WTC11 (cell line): Measurements from ENCODE around the gene THAP3. TPM values are rescaled to one million over a fixed set of nuclear protein-coding genes. Genes with fewer than 3 reads are reported as not detected.

Experiments used
- ATAC-seq: fragments of 200-7000 bp; cut with Tn5 transposase; 2 replicates; pipeline ENCODE4 v1.10.0; 2021; ENCODE audit warnings: mild to moderate bottlenecking, moderate library complexity
- CTCF ChIA-PET: fragments of 300-600 bp; sonication (Branson Sonifier 250); formaldehyde crosslinking; loops from one replicate; lab custom pipeline; 2021; ENCODE audit warnings: antibody characterized with exemption; lab: Charles Lee
- POLR2A ChIA-PET: fragments of 350-600 bp; sonication (Branson Sonifier 250); formaldehyde crosslinking; loops from one replicate; lab custom pipeline; 2021; ENCODE audit warnings: antibody characterized with exemption; lab: Charles Lee
- DNase-seq: peaks from one replicate; pipeline ENCODE4 v3.0.0; 2021; ENCODE audit warnings: low spot score
- H3K27ac Mint-ChIP-seq: 2 replicates; pipeline ENCODE4 v1.8.0; 2021; ENCODE audit warnings: mixed read lengths
- H3K27me3 Mint-ChIP-seq: 2 replicates; pipeline ENCODE4 v1.8.0; 2021; ENCODE audit warnings: low read depth, mild to moderate bottlenecking, moderate library complexity, mixed read lengths
- H3K36me3 Mint-ChIP-seq: 2 replicates; pipeline ENCODE4 v1.8.0; 2021; ENCODE audit warnings: mixed read lengths
- H3K4me1 Mint-ChIP-seq: 2 replicates; pipeline ENCODE4 v1.8.0; 2022; ENCODE audit warnings: mixed read lengths
- H3K4me3 Mint-ChIP-seq: 2 replicates; pipeline ENCODE4 v1.8.0; 2021; ENCODE audit warnings: mild to moderate bottlenecking, moderate library complexity, mixed read lengths
- H3K9me3 Mint-ChIP-seq: 2 replicates; pipeline ENCODE4 v1.8.0; 2021; ENCODE audit warnings: mixed read lengths
- CREB1 ChIP-seq: sonication (generic); formaldehyde crosslinking; IDR thresholded peaks from 2 replicates; pipeline ENCODE4 v1.8.0; 2023; ENCODE audit warnings: mild to moderate bottlenecking, missing genetic modification reagents
- CTCF ChIP-seq: fragments of 200-600 bp; IDR thresholded peaks from 2 replicates; pipeline ENCODE4 v1.8.0; 2022; ENCODE audit warnings: antibody characterized with exemption
- FOXP4 ChIP-seq: sonication (generic); formaldehyde crosslinking; IDR thresholded peaks from 2 replicates; pipeline ENCODE4 v1.8.0; 2022; ENCODE audit warnings: mild to moderate bottlenecking, missing genetic modification reagents
- HMGA2 ChIP-seq: fragments of 250-450 bp; sonication (Bioruptor Pico); IDR thresholded peaks from 2 replicates; pipeline ENCODE4 v1.4.0; 2021; ENCODE audit warnings: mild to moderate bottlenecking, moderate library complexity
- IRF1 ChIP-seq: sonication (generic); formaldehyde crosslinking; IDR thresholded peaks from 2 replicates; pipeline ENCODE4 v1.8.0; 2023; ENCODE audit warnings: missing genetic modification reagents
- NR3C1 ChIP-seq: sonication (generic); formaldehyde crosslinking; conservative IDR thresholded peaks from 2 replicates; pipeline ENCODE4 v1.8.1; 2023; ENCODE audit warnings: low read depth, mild to moderate bottlenecking, missing genetic modification reagents
- PRDM15 ChIP-seq: sonication (generic); formaldehyde crosslinking; IDR thresholded peaks from 2 replicates; pipeline ENCODE4 v1.8.0; 2022; ENCODE audit warnings: missing genetic modification reagents
- PRRX2 ChIP-seq: fragments of 250-450 bp; sonication (Bioruptor Pico); IDR thresholded peaks from 2 replicates; pipeline ENCODE4 v1.8.0; 2021; ENCODE audit warnings: mild to moderate bottlenecking
- SMAD3 ChIP-seq: sonication (generic); formaldehyde crosslinking; IDR thresholded peaks from 2 replicates; pipeline ENCODE4 v1.8.0; 2022; ENCODE audit warnings: missing genetic modification reagents, mild to moderate bottlenecking, borderline replicate concordance
- ZNF219 ChIP-seq: sonication (generic); formaldehyde crosslinking; IDR thresholded peaks from 2 replicates; pipeline ENCODE4 v1.8.0; 2023; ENCODE audit warnings: missing genetic modification reagents, mild to moderate bottlenecking, borderline replicate concordance
- total RNA-seq: library from RNA; stranded (reverse); gene quantifications from 3 replicates; pipeline ENCODE4 v1.2.3, GENCODE V29; 2021
- TF ChIP-seq, protein P1 (sequence below): sonication (generic); formaldehyde crosslinking; IDR thresholded peaks from 2 replicates; pipeline ENCODE4 v1.8.1; 2022; ENCODE audit warnings: low read depth, mild to moderate bottlenecking, moderate library complexity, missing genetic modification reagents, borderline replicate concordance
- TF ChIP-seq, protein P2 (sequence below): sonication (generic); formaldehyde crosslinking; IDR thresholded peaks from 2 replicates; pipeline ENCODE4 v1.8.0; 2022; ENCODE audit warnings: mild to moderate bottlenecking, missing genetic modification reagents
- TF ChIP-seq, protein P3 (sequence below): sonication (generic); formaldehyde crosslinking; IDR thresholded peaks from 2 replicates; pipeline ENCODE4 v1.8.1; 2023; ENCODE audit warnings: mild to moderate bottlenecking, moderate library complexity, missing genetic modification reagents

The THAP3 gene
- total RNA-seq, 1 experiment from 2014 or later, result 14.8 TPM

- peak overlapping the region; percentile 71 for H3K27ac Mint-ChIP-seq
Observed at GRCh38 chr1:6646499-6647148, 22.0 kb downstream of the THAP3 start.

GRCh38 chr1:6648556-6648955 is 23.9 kb downstream of the THAP3 start:
- H3K4me3 Mint-ChIP-seq, result no peak overlapping the region
- no peaks in the 10 kb centered on the region for H3K27me3 Mint-ChIP-seq
- peaks cover 16% of the 10 kb centered on the region for H3K4me1 Mint-ChIP-seq
- ATAC-seq, result no peak
- ChIA-PET CTCF (interaction anchor here (1.3 kb wide), 1 partner anchor 53 kb away, joined by 3 read pairs; the partner anchor contains the start of gene DNAJC11), POLR2A (no interaction called here)
- DNase-seq, result no peak
- no peaks in the 10 kb centered on the region for H3K9me3 Mint-ChIP-seq
- no peak overlapping the region; the same call in 1 of the 2 replicates for H3K27ac Mint-ChIP-seq
- peaks cover 44% of the 10 kb centered on the region for H3K36me3 Mint-ChIP-seq
- TF ChIP-seq HMGA2, result no peak
- no peak for TF ChIP-seq PRRX2 (CRISPR knock-in tag)
- no peak for TF ChIP-seq SMAD3 (CRISPR knock-in tag)
- TF ChIP-seq, protein P1, sequence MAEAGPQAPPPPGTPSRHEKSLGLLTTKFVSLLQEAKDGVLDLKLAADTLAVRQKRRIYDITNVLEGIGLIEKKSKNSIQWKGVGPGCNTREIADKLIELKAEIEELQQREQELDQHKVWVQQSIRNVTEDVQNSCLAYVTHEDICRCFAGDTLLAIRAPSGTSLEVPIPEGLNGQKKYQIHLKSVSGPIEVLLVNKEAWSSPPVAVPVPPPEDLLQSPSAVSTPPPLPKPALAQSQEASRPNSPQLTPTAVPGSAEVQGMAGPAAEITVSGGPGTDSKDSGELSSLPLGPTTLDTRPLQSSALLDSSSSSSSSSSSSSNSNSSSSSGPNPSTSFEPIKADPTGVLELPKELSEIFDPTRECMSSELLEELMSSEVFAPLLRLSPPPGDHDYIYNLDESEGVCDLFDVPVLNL, result no peak
- TF ChIP-seq, protein P2, sequence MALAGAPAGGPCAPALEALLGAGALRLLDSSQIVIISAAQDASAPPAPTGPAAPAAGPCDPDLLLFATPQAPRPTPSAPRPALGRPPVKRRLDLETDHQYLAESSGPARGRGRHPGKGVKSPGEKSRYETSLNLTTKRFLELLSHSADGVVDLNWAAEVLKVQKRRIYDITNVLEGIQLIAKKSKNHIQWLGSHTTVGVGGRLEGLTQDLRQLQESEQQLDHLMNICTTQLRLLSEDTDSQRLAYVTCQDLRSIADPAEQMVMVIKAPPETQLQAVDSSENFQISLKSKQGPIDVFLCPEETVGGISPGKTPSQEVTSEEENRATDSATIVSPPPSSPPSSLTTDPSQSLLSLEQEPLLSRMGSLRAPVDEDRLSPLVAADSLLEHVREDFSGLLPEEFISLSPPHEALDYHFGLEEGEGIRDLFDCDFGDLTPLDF, result no peak
- no peak for TF ChIP-seq IRF1 (CRISPR knock-in tag)
- no peak for TF ChIP-seq NR3C1 (CRISPR knock-in tag)
- TF ChIP-seq, protein P3, sequence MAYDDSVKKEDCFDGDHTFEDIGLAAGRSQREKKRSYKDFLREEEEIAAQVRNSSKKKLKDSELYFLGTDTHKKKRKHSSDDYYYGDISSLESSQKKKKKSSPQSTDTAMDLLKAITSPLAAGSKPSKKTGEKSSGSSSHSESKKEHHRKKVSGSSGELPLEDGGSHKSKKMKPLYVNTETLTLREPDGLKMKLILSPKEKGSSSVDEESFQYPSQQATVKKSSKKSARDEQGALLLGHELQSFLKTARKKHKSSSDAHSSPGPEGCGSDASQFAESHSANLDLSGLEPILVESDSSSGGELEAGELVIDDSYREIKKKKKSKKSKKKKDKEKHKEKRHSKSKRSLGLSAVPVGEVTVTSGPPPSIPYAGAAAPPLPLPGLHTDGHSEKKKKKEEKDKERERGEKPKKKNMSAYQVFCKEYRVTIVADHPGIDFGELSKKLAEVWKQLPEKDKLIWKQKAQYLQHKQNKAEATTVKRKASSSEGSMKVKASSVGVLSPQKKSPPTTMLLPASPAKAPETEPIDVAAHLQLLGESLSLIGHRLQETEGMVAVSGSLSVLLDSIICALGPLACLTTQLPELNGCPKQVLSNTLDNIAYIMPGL (CRISPR knock-in tag), result no peak
- no peak for TF ChIP-seq FOXP4 (CRISPR knock-in tag)
- TF ChIP-seq ZNF219 (CRISPR knock-in tag), result no peak
- no peak for TF ChIP-seq CREB1 (CRISPR knock-in tag)

More at GRCh38 chr1:6646499-6647148, 22.0 kb downstream of the THAP3 start:
- H3K4me1 Mint-ChIP-seq, result peaks cover 16% of the 10 kb centered on the region
- ChIA-PET CTCF (interaction anchor here (0.6 to 2.2 kb wide), 45 partner anchors 9 to 561 kb away, joined by 3 to 15 read pairs (median 4); partner anchors contain the start of genes DNAJC11, NOL9, PHF13 and PLEKHG5), POLR2A (interaction anchor here (0.7 to 1.4 kb wide), 3 partner anchors 12 to 44 kb away, joined by 3 to 4 read pairs (median 3); partner anchors contain the start of gene KLHL21)
- TF ChIP-seq CTCF, result peak; percentile 60
- no peak for TF ChIP-seq PRDM15
- H3K4me3 Mint-ChIP-seq, result no peak overlapping the region
- H3K36me3 Mint-ChIP-seq, result peaks cover 46% of the 10 kb centered on the region
- H3K27me3 Mint-ChIP-seq, result no peaks in the 10 kb centered on the region
- peak; percentile 76 for ATAC-seq
- peak; percentile 27 for DNase-seq
- no peaks in the 10 kb centered on the region for H3K9me3 Mint-ChIP-seq
